WERI-Rb-1 (cell line): ENCODE results near the gene PGAM2.
"Not testable (repeated sequence)": the region's sequence is repeated elsewhere in the genome, so short reads cannot be mapped to it uniquely, and the experiment has no call there.

Experiments used
- DNase-seq: peaks from one replicate; pipeline ENCODE4 v3.0.0-alpha.2; 2020
- H3K27ac ChIP-seq: fragments of 250-450 bp; sonication (Bioruptor Pico); 2 replicates; pipeline ENCODE4 v1.5.1; 2020; ENCODE audit warnings: mild to moderate bottlenecking, moderate library complexity
- H3K27me3 ChIP-seq: fragments of 250-450 bp; sonication (Bioruptor Pico); 2 replicates; pipeline ENCODE4 v1.5.1; 2021; ENCODE audit warnings: mild to moderate bottlenecking, low read depth, moderate library complexity; ENCODE audit not compliant: insufficient read depth, severe bottlenecking
- H3K36me3 ChIP-seq: fragments of 250-450 bp; sonication (Bioruptor Pico); 2 replicates; pipeline ENCODE4 v1.5.1; 2020; ENCODE audit warnings: mild to moderate bottlenecking, moderate library complexity
- H3K4me3 ChIP-seq: 2 replicates; pipeline ENCODE4 v1.5.1; 2011; ENCODE audit warnings: low read depth, mild to moderate bottlenecking, control low read depth, low read length
- H3K9me3 ChIP-seq: fragments of 250-450 bp; sonication (Bioruptor Pico); 2 replicates; pipeline ENCODE4 v1.5.1; 2021; ENCODE audit warnings: mild to moderate bottlenecking, moderate library complexity; ENCODE audit not compliant: severe bottlenecking

Gene PGAM2

DNA sequence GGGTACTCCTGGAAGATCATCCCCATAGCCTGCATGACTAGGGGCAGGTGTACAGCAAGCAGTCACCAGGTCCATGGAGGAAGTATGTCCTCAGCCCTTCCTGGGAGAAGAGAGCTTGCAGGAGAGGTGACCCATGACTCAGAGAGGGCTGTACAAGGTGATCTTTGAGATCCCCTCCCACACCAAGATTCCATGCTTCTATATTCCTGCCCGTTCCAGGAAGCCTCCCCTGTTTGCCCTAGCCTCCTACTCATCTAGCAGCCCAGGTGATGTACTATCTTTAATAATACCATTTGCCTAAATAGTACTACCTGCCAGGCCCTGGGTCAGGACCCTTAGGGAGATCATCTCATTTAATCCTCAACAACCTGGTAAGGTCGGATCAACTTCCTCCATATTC, 27.4 kb downstream of the PGAM2 start:
- H3K27me3 ChIP-seq, DNase-seq, H3K9me3 ChIP-seq, H3K27ac ChIP-seq, H3K4me3 ChIP-seq, H3K36me3 ChIP-seq: not testable (repeated sequence)

DNA sequence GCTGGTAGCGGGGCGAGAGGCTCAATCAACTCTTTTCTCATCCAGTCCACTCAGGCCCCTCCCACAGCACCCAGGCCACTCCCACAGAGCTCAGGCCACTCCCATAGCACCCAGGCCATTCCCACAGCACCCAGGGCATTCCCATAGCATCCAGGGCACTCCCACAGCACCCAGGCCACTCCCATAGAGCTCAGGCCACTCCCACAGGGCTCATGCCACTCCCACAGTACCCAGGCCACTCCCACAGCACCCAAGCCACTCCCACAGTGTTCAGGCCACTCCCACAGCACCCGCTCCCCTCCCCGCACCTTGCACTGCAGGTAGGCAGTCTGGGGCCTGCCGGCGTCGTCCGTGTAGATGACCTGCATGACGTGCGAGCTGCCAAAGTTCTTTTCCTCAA, 29.0 kb downstream of the PGAM2 start:
- DNase-seq = peak; percentile 34
- not testable (repeated sequence) for H3K9me3 ChIP-seq, H3K27me3 ChIP-seq, H3K27ac ChIP-seq, H3K4me3 ChIP-seq, H3K36me3 ChIP-seq

DNA sequence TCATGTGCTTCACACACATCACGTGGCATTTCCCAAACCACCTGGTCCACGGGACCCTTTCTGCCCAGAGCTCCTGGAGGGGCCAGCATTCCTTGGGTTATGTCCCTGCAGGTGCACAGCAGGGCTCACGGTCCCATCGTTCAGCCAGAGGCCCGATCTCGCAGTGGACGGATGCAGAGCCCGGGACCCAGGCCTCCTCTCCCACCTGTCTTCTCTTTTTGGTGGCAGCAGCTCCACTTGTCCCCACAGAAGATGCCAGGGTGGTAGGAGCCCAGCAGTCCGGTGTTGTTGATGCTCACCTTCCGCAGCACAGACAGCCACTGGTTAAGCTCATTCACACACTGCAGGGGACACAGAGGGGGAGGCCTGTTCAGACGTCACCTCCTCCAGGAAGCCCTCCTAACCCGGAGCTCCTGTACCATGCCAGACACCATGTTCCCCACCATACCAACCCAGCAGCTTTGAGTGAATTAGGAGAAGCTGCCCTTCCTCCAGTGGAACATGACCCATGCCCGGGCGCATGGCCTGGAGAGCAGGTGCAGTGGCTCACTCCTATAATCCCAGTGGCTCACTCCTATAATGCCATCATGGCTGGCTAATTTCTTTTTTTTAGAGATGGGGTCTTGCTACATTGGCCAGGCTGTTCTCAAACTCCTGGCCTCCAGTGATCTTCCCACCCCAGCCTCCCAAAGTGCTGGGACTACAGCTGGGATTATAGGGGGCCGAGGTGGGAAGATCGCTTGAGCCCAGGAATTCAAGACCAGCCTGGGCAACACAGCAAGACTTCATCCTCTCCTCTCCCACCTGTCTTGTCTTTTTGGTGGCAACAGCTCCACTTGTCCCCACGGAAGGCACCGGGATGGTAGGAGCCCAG, 31.2 kb downstream of the PGAM2 start:
- not testable (repeated sequence) for DNase-seq, H3K9me3 ChIP-seq

DNA sequence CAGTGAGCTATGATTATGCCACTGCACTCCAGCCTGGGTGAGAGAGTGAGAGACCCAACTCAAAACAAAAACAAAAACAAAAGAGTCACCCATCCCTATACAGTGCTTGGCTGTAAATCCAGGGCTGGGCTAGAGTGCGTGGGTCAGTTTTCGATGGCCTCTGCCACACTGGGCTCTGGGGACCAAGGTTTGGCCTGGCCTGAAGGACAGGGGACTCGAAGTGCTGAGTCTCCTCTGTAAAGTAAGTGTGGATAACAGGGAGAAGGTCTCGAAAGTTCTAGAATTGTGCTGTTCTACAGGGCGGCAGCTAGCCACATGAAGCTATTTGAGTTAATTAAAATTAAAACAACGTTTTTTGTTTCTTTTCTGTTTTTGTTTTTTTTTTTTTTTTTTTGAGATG, 33.3 kb downstream of the PGAM2 start:
- not testable (repeated sequence) for H3K27ac ChIP-seq, H3K4me3 ChIP-seq, DNase-seq, H3K36me3 ChIP-seq, H3K9me3 ChIP-seq, H3K27me3 ChIP-seq

More for the DNA sequence above, 31.2 kb downstream of the PGAM2 start:
- not testable (repeated sequence) for H3K36me3 ChIP-seq, H3K4me3 ChIP-seq, H3K27me3 ChIP-seq, H3K27ac ChIP-seq

DNA sequence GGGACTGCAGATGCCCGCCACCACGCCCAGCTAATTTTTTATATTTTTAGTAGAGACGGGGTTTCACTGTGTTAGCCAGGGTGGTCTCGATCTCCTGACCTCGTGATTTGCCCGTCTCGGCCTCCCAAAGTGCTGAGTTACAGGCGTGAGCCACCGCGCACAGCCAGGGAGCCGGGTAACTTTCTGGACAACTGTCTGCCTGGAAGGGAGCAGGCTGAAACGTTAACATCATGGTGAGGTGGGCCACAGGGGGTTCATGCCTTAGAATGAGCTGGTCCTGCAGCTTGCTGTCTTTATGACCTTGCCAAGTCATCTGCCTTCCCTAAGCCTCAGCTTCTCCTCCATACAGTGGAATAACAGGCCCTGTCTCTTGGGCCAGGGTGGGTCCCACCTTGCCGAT, 34.0 kb downstream of the PGAM2 start:
- not testable (repeated sequence) for H3K27ac ChIP-seq, H3K36me3 ChIP-seq, H3K9me3 ChIP-seq, DNase-seq, H3K27me3 ChIP-seq, H3K4me3 ChIP-seq

DNA sequence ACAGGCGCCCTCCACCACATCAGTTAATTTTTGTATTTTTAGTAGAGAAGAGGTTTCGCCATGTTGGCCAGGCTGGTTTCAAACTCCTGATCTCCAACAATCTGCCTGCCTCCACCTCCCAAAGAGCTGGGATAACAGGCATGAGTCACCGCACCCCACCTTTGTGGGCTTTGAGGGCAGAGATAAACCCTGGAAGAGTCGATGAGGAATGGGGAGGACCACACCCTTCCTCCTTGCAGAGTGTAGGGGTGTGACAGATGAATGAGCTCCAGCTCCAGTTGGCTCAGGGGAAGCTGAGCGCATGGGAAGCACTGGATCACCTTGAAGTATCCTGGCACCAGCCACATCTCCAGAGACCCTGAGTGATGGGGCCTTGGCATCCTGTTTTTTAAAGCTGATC, 35.3 kb downstream of the PGAM2 start:
- DNase-seq, H3K36me3 ChIP-seq, H3K4me3 ChIP-seq, H3K9me3 ChIP-seq, H3K27me3 ChIP-seq, H3K27ac ChIP-seq: not testable (repeated sequence)

DNA sequence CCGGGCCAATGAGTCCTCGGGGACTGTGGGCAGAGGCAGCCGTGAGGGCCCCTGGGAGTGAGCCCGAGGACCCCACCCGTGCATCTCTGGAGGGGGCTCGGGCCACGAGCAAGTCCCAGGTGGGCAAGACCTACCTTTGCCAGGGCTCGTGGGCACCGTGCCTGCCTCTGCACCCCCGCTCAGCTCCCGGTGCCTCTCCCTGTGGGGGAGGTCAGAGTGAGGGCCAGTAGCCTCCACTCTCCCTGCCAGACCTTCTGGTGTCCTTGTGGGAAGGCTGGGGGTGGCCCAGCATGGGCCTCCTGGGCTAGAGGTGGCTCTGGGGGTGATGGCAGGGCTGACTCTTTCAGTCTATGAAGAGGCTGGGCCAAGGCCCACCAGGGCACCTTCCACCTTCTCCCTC, 35.9 kb downstream of the PGAM2 start:
- not testable (repeated sequence) for H3K4me3 ChIP-seq, H3K36me3 ChIP-seq, DNase-seq, H3K27ac ChIP-seq, H3K27me3 ChIP-seq, H3K9me3 ChIP-seq

DNA sequence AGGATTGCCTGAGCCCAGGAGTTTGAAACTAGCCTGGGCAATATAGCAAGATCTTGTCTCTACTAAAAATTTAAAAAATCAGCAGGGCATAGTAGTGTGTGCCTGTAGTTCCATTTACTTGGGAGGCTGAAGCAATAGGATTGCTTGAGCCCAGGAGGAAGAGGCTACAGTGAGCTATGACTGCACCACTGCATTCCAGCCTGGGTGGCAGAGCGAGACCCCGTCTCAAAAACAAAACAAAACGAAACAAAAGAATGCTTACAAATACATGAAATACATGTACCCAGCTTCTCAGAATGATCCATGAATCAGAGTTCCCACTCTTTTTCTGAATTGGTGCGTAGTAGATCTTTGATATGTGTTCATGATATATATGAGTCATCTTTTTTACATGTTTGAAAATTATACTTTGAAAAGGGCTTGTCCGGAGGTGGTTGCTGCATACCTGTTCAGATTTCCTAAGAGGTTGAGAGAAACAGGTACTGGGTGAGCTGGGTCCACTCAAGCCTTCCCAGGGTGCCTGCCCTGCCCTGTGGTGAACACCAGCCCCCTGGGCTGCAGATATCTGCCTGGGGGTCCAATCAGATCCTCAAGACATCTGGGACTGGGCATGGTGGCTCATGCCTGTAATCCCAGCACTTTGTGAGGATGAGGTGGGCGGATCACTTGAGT, 42.4 kb downstream of the PGAM2 start:
- not testable (repeated sequence) for H3K4me3 ChIP-seq, H3K36me3 ChIP-seq, H3K9me3 ChIP-seq, H3K27ac ChIP-seq, H3K27me3 ChIP-seq, DNase-seq

DNA sequence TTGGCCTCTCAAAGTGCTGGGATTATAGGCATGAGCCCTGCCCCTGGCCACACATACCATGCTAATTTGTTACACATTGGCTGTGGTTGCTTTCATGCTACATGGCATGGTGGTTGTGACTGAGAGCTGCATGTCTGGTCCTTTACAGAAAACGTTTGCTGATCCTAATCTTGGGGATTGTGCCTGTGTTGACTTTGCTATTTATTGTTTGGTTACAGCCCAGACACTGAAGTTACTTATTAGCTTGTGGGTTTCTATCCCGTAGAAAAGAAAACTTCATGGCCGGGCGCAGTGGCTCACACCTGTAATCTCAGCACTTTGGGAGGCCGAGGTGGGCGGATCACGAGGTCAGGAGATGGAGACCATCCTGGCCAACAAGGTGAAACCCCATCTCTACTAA, 43.3 kb downstream of the PGAM2 start:
- H3K27ac ChIP-seq, H3K27me3 ChIP-seq, H3K4me3 ChIP-seq, H3K36me3 ChIP-seq, DNase-seq, H3K9me3 ChIP-seq: not testable (repeated sequence)

DNA sequence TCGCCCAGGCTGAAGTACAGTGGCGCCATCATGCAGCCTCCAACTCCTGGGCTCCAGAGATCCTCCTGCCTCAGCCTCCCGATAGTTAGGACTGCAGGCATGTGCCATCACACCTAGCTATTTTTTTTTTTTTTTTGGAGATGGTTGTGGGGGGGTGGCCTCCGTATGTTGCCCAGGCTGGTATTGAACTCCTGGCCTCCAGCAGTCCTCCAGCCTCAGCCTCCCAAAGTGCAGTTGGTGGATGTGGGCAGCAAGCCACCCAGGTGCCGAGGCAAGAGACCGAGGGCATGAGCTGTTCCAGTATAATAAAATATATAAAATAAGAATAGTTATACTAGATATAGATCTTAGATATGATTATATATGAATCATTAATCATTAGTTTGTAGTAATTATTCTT, 45.5 kb downstream of the PGAM2 start:
- not testable (repeated sequence) for H3K4me3 ChIP-seq, DNase-seq, H3K36me3 ChIP-seq, H3K27ac ChIP-seq, H3K9me3 ChIP-seq, H3K27me3 ChIP-seq
